CD4-positive, CD25-positive, alpha-beta regulatory T cell (primary cell): ENCODE data around the gene MED15. TPM values are rescaled to one million over a fixed set of nuclear protein-coding genes. Genes with fewer than 3 reads are reported as not detected.
A peak's percentile ranks its signal among the peaks of the same experiment; 100 is the strongest.

Experiments
- ATAC-seq, 2 donors: fragments of 150-1000 bp; cut with Tn5 transposase; one replicate each; pipeline ENCODE4 v1.10.0; 2021; ENCODE audit warnings: low read depth in 2 of 2, moderate number of reproducible peaks in 2 of 2, moderate library complexity in 1 of 2
- DNase-seq, 3 donors: peaks; one replicate each; pipeline versions ENCODE4 v3.0.0 to v3.0.0-alpha.2; 2012 to 2022; ENCODE audit warnings: mixed read lengths in 1 of 3
- H3K27ac ChIP-seq: one replicate; pipeline ENCODE4 v1.7.0; 2013; ENCODE audit warnings: mild to moderate bottlenecking, low read length; ENCODE audit not compliant: insufficient read depth, poor library complexity, severe bottlenecking
- H3K27me3 ChIP-seq: one replicate; pipeline ENCODE4 v1.7.0; 2013; ENCODE audit warnings: low read length; ENCODE audit not compliant: control insufficient read depth, insufficient read depth
- H3K36me3 ChIP-seq: one replicate; pipeline ENCODE4 v1.7.0; 2013; ENCODE audit warnings: mild to moderate bottlenecking, low read length, moderate library complexity; ENCODE audit not compliant: control insufficient read depth, insufficient read depth
- H3K4me1 ChIP-seq: 2 replicates; pipeline ENCODE4 v1.7.0; 2013; ENCODE audit warnings: mild to moderate bottlenecking, low read length; ENCODE audit not compliant: insufficient read depth, control insufficient read depth, poor library complexity, severe bottlenecking
- H3K4me3 ChIP-seq: one replicate; pipeline ENCODE4 v1.7.0; 2013; ENCODE audit warnings: low read depth, mild to moderate bottlenecking, low read length, moderate library complexity
- H3K9me3 ChIP-seq, 2 experiments: 1 replicate in 1 of 2; 2 replicates in 1 of 2; pipeline ENCODE4 v1.7.0; 2013; ENCODE audit warnings: low read length in 2 of 2, mild to moderate bottlenecking in 1 of 2, moderate library complexity in 1 of 2; ENCODE audit not compliant: control insufficient read depth in 2 of 2
- H3K27ac Mint-ChIP-seq, 3 donors: one replicate each; pipeline ENCODE4 v1.8.0; 2020 to 2022; ENCODE audit warnings: mild to moderate bottlenecking in 3 of 3, mixed read lengths in 3 of 3, moderate library complexity in 2 of 3
- H3K27me3 Mint-ChIP-seq: one replicate; pipeline ENCODE4 v1.8.0; 2022; ENCODE audit warnings: mild to moderate bottlenecking, mixed read lengths
- H3K36me3 Mint-ChIP-seq: one replicate; pipeline ENCODE4 v1.8.0; 2020; ENCODE audit warnings: mixed read lengths
- H3K4me1 Mint-ChIP-seq, 4 donors: one replicate each; pipeline ENCODE4 v1.8.0; 2020 to 2022; ENCODE audit warnings: mixed read lengths in 4 of 4, mild to moderate bottlenecking in 1 of 4
- H3K4me3 Mint-ChIP-seq, 4 donors: one replicate each; pipeline ENCODE4 v1.8.0; 2020 to 2022; ENCODE audit warnings: mild to moderate bottlenecking in 4 of 4, mixed read lengths in 4 of 4, moderate library complexity in 3 of 4
- H3K9me3 Mint-ChIP-seq, 7 donors: one replicate each; pipeline ENCODE4 v1.8.0; 2020 to 2022; ENCODE audit warnings: mixed read lengths in 7 of 7, mild to moderate bottlenecking in 3 of 7, moderate library complexity in 2 of 7
- polyA plus RNA-seq, 4 donors: library from polyadenylated mRNA; unstranded; fragments of 300-500 nt; fragmentation: Illumina TruSeq; gene quantifications; one replicate each; pipeline ENCODE4 v1.2.3, GENCODE V29; 2021
- total RNA-seq: library from RNA; stranded (reverse); gene quantifications from one replicate; pipeline ENCODE4 v1.2.3, GENCODE V29; 2022

MED15 gene
- total and polyA plus RNA-seq, 5 donors from 2014 or later: 35.1 to 397 (median 41.6) TPM

DNA sequence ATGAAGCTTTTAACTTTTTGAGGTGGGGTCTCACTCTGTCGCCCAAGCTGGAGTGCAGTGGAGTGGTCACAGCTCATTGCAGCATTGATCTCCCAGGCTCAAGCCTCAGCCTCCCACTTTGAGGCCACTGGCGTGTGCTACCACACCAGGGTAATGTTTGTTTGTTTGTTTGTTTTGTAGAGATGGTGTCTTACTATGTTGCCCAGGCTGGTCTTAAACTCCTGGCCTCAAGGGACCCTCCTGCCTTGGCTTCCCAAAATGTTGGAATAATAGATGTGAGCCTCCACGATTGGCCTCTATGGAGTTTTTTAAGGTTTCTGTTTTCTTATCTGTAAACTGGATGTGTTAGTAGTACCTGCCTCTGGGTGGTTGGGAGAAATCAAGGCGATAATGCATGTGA, 41.4 kb downstream of the MED15 start:
- peak overlapping the region; percentile 79 to 92 (median 90) for H3K4me3 Mint-ChIP-seq
- H3K27me3 ChIP-seq: no peaks in the 10 kb centered on the region
- DNase-seq (no peak), ATAC-seq (no peak)
- H3K27me3 Mint-ChIP-seq: no peaks in the 10 kb centered on the region
- H3K36me3 Mint-ChIP-seq: peaks cover 31% of the 10 kb centered on the region
- peaks cover 8% of the 10 kb centered on the region for H3K36me3 ChIP-seq
- no peaks in the 10 kb centered on the region for H3K9me3 ChIP-seq
- H3K27ac ChIP-seq: peak overlapping the region; percentile 95
- peaks cover 89% of the 10 kb centered on the region for H3K4me1 ChIP-seq
- H3K4me1 Mint-ChIP-seq: peaks cover 27 to 96% (median 59%) of the 10 kb centered on the region in 4 donors
- H3K27ac Mint-ChIP-seq: peak overlapping the region; percentile 98 to 99 (median 99)
- H3K4me3 ChIP-seq: peak overlapping the region; percentile 87
- no peaks in the 10 kb centered on the region for H3K9me3 Mint-ChIP-seq

DNA sequence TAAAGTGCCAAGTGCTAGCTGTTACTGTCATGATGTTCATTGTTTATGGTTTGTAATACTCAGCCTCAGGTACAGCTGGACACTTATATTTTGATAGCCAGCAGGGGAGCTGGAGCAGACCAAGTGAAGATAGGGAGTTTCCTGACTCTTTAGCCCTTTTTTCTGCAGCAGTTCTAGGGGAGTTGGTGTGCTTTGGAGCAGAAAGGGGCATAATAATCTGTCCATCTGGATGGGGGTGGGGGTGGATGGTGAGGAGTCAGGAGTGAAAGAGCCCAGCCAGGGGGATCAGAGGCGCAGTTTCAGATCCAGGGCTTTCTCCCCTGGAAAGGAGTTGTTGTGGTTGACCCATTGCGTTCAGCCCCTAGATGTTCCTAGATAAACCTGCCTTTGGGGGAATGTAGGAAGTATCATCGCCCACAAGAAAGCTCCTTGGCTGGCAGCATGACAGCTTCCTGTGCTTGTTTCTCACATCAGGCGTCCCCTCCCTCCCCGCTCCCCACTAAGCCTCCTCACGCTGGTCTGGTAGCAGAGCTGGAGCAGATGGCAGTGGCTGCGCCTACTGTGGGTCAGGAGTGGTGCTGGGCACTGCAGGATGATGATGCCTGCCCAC, 41.9 kb downstream of the MED15 start:
- peaks cover 23 to 96% (median 55%) of the 10 kb centered on the region in 4 donors for H3K4me1 Mint-ChIP-seq
- H3K36me3 Mint-ChIP-seq: peaks cover 27% of the 10 kb centered on the region
- H3K4me3 Mint-ChIP-seq: peak overlapping the region; percentile 79 to 92 (median 90)
- H3K27ac ChIP-seq: peak overlapping the region; percentile 95
- ATAC-seq (peak; percentile 45 to 46), DNase-seq (peak; percentile 45 to 87 (median 66))
- no peaks in the 10 kb centered on the region for H3K27me3 Mint-ChIP-seq
- no peaks in the 10 kb centered on the region for H3K27me3 ChIP-seq
- peak overlapping the region; percentile 87 for H3K4me3 ChIP-seq
- no peaks in the 10 kb centered on the region for H3K9me3 Mint-ChIP-seq
- peaks cover 12% of the 10 kb centered on the region for H3K36me3 ChIP-seq
- H3K9me3 ChIP-seq: no peaks in the 10 kb centered on the region
- H3K4me1 ChIP-seq: peaks cover 94% of the 10 kb centered on the region
- peak overlapping the region; percentile 98 to 99 (median 99) for H3K27ac Mint-ChIP-seq

- DNase-seq (no peak), ATAC-seq (peak in 1 of 2 donors; percentile 3)
- Mint-ChIP-seq H3K27ac (peak overlapping the region; percentile 98 to 99 (median 99)), H3K9me3 (no peaks in the 10 kb centered on the region), H3K27me3 (no peaks in the 10 kb centered on the region), H3K4me1 (peaks cover 23 to 96% (median 53%) of the 10 kb centered on the region in 4 donors), H3K4me3 (peak overlapping the region; percentile 79 to 92 (median 90)), H3K36me3 (peaks cover 27% of the 10 kb centered on the region)
- peaks cover 99% of the 10 kb centered on the region for H3K4me1 ChIP-seq
- peak overlapping the region; percentile 87 for H3K4me3 ChIP-seq
- H3K9me3 ChIP-seq: no peaks in the 10 kb centered on the region
- peaks cover 21% of the 10 kb centered on the region for H3K36me3 ChIP-seq
- no peaks in the 10 kb centered on the region for H3K27me3 ChIP-seq
- peak overlapping the region; percentile 95 for H3K27ac ChIP-seq
These were observed 42.8 kb downstream of the MED15 start for GRCh38 chr22:20550057-20550817.

DNA sequence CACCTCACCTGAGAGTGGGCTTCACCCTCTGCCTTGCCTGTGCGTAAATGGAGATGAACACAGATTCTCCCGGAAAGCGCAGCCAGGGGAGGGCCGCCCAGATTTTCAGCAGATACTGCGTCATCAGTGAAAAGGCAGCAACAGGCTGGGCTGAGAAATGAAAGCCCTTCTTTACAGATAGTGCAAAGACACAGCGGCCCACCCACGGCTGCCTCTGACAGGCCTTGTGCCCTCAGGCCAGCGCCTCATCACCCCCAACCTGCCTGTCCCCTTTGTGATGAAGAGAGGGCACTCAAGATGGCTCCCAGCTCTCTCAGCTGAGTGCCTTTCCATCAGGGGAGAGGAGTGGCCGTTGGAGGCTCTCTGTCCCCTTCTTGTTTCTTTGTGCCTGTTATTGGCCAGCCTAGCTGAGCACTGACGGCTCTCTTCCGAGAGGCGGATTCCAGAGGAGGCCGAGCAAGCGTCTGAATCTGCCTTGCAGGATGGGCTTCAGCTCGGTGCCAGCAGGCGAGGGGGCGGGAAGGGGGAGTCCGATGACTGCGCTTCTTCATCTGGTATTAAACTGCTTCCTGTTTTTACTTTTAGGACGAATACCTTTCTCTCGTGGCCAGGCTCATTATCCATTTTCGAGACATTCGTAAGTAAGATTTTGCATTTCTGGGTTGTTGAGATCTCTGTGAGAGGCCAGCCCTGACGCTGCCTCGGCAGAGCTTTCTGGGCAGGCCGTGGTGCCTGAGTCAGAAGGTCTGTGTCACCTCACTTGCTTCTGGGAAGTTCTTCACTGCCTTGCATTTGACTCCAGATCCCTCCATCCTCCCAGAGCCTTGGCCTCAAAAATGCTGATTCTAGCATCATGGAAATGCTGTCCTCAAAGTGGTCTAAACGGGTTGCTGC, 43.7 kb downstream of the MED15 start:
- Histone ChIP-seq H3K4me3 (peak overlapping the region; percentile 87), H3K36me3 (peaks cover 25% of the 10 kb centered on the region), H3K27me3 (no peaks in the 10 kb centered on the region), H3K4me1 (peaks cover 99% of the 10 kb centered on the region), H3K9me3 (no peaks in the 10 kb centered on the region), H3K27ac (peak overlapping the region; percentile 95)
- peak overlapping the region; percentile 79 to 92 (median 90) for H3K4me3 Mint-ChIP-seq
- H3K9me3 Mint-ChIP-seq: no peaks in the 10 kb centered on the region
- ATAC-seq: peak; percentile 58 to 64
- peaks cover 31% of the 10 kb centered on the region for H3K36me3 Mint-ChIP-seq
- no peaks in the 10 kb centered on the region for H3K27me3 Mint-ChIP-seq
- H3K27ac Mint-ChIP-seq: peak overlapping the region; percentile 98 to 99 (median 99)
- peaks cover 23 to 96% (median 57%) of the 10 kb centered on the region in 4 donors for H3K4me1 Mint-ChIP-seq
- peak; percentile 48 to 85 (median 74) for DNase-seq

DNA sequence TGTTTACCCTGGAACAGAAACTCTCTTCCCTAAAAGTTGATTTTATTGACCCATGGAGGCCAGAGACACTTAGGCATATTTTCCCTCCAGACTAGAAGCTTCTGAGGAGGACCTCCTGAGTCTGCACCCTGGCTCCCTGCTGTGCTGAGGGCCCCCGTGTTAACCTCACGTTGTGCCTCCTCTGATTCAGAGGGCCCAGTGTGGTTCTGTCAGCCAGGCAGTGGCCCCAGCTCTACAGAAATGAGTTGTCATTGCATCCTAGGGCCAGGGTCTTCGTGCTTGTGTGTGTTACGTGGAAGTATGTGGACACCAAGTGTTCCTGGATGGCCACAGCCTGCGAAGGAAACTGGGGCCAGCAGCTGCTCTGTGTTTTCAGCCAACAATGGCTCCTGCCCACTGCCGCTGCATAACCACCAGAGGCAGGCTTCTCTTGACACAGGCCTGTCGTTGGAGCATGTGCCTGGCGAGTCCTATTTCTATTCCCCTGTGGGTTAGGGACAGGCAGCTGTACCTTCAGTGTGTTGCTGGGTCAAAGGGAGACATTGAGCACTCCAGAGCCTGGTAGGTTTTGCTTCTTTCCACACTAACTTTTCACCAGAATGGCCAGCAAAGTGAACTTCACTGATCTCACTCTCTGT, 44.5 kb downstream of the MED15 start:
- Histone ChIP-seq H3K4me1 (peaks cover 100% of the 10 kb centered on the region), H3K27me3 (no peaks in the 10 kb centered on the region), H3K36me3 (peaks cover 29% of the 10 kb centered on the region), H3K9me3 (no peaks in the 10 kb centered on the region), H3K4me3 (peak overlapping the region; percentile 87), H3K27ac (peak overlapping the region; percentile 95)
- Mint-ChIP-seq H3K4me1 (peaks cover 18 to 97% (median 60%) of the 10 kb centered on the region in 4 donors), H3K36me3 (peaks cover 37% of the 10 kb centered on the region), H3K27ac (peak overlapping the region; percentile 98 to 99 (median 99)), H3K4me3 (peak overlapping the region; percentile 79 to 92 (median 90)), H3K27me3 (no peaks in the 10 kb centered on the region), H3K9me3 (no peaks in the 10 kb centered on the region)
- peak; percentile 19 to 33 for ATAC-seq
- peak in 2 of 3 donors; percentile 36 to 64 for DNase-seq

DNA sequence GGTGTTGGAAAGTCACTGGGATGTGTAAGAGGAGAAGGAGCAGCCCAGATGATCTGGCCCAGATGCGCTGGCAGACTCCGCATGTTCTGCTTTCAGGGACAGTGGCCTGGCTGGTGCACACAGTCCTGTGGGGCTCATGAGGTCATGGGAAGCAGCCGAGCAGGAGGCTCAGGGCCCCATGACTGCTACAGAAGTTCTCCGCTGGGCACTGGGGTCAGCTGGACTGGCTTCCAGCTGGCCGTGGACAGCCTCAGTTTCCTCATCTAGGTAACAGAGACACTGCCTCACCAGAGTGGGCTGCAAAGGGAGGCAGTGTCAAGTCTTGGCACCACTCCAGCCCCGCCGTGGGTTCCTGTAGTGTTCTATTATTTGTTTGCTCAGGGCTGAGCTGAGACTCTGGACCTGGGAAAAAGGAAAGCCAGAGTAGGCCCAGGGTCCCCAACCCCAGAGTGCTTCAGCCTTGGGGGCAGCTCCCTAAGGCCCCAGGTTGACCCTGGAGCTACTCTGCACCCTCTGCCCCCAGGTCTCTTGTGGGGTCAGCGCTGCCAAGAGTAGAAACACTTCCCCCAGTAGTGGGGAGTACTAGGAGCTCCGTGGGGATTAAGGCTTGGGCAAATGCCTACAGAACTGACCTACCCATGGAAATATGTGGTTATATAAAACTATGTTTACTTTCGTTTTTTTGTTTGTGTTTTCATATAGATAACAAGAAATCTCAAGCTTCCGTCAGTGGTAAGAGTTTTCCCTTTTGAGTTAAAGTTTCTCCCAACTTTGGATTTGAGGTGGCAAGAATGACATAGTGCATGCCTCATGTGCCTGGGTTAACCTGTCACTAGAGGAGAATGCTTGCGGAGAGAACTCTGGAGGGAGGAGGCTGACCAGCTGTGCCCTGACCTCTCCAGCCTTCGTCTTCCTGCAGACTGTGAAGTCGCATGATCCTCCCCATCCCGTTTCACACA, 45.3 kb downstream of the MED15 start:
- Histone ChIP-seq H3K4me3 (peak overlapping the region; percentile 87), H3K4me1 (peaks cover 100% of the 10 kb centered on the region), H3K27ac (peak overlapping the region; percentile 95), H3K9me3 (no peaks in the 10 kb centered on the region), H3K27me3 (no peaks in the 10 kb centered on the region), H3K36me3 (peaks cover 29% of the 10 kb centered on the region)
- ATAC-seq: no peak
- peaks cover 41% of the 10 kb centered on the region for H3K36me3 Mint-ChIP-seq
- H3K27ac Mint-ChIP-seq: peak overlapping the region; percentile 98 to 99 (median 99)
- no peak for DNase-seq
- no peaks in the 10 kb centered on the region for H3K9me3 Mint-ChIP-seq
- peak overlapping the region; percentile 79 to 92 (median 90) for H3K4me3 Mint-ChIP-seq
- H3K4me1 Mint-ChIP-seq: peaks cover 22 to 99% (median 67%) of the 10 kb centered on the region in 4 donors
- H3K27me3 Mint-ChIP-seq: no peaks in the 10 kb centered on the region
